MM.1S (cell line): ENCODE data around the gene KRTCAP3.

ENCODE experiments used
- EZH2 ChIP-seq: fragments of 300-600 bp; sonication (generic); optimal IDR thresholded peaks from 2 replicates; pipeline ENCODE3; 2017; ENCODE audit warnings: low read depth, mild to moderate bottlenecking, antibody characterized with exemption, low read length, mixed read lengths
- EZH2phosphoT487 ChIP-seq: fragments of 300-600 bp; sonication (generic); IDR thresholded peaks from 2 replicates; pipeline ENCODE4 v1.6.1; 2018; ENCODE audit warnings: antibody characterized with exemption, low read length
- TF ChIP-seq, protein P1 (sequence below): fragments of 300-600 bp; sonication (generic); IDR thresholded peaks from 2 replicates; pipeline ENCODE4 v1.5.1; 2016; ENCODE audit warnings: antibody characterized with exemption, low read length, mixed read lengths

DNA sequence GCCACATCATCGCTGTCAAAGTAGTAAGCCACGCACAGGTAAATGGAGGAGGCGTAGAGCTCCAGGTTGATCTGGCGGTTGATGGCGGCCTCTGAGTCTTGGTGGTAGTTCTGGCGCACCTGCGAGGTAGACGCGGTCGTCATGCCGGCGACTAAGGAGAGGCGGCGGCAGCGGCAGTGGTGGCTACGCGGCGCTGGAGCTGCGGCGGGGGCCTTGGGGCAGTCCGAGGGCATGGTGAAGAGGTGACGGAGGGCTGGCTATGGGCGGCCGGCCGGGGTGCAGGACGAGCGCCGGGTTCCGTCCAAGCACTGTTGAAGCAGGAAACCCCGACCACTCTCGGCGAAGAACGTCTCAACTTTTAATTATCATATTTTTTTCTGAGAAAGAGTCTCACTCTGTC lies 49.0 kb upstream of the KRTCAP3 start:
- TF ChIP-seq, protein P1, sequence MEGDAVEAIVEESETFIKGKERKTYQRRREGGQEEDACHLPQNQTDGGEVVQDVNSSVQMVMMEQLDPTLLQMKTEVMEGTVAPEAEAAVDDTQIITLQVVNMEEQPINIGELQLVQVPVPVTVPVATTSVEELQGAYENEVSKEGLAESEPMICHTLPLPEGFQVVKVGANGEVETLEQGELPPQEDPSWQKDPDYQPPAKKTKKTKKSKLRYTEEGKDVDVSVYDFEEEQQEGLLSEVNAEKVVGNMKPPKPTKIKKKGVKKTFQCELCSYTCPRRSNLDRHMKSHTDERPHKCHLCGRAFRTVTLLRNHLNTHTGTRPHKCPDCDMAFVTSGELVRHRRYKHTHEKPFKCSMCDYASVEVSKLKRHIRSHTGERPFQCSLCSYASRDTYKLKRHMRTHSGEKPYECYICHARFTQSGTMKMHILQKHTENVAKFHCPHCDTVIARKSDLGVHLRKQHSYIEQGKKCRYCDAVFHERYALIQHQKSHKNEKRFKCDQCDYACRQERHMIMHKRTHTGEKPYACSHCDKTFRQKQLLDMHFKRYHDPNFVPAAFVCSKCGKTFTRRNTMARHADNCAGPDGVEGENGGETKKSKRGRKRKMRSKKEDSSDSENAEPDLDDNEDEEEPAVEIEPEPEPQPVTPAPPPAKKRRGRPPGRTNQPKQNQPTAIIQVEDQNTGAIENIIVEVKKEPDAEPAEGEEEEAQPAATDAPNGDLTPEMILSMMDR = no peak
- TF ChIP-seq EZH2phosphoT487 (no peak), EZH2 (no peak)
